GM19328 (cell line): ENCODE data around the gene ZNF737.
A peak's percentile ranks its signal among the peaks of the same experiment; 100 is the strongest.
"Not testable (repeated sequence)": the region's sequence is repeated elsewhere in the genome, so short reads cannot be mapped to it uniquely, and the experiment has no call there.

Experiments
- ATAC-seq: cut with Tn5 transposase; IDR thresholded peaks from one replicate; pipeline ENCODE4 v1.9.1; 2021; ENCODE audit warnings: mild to moderate bottlenecking, moderate library complexity; ENCODE audit not compliant: unreplicated experiment

Gene ZNF737

DNA sequence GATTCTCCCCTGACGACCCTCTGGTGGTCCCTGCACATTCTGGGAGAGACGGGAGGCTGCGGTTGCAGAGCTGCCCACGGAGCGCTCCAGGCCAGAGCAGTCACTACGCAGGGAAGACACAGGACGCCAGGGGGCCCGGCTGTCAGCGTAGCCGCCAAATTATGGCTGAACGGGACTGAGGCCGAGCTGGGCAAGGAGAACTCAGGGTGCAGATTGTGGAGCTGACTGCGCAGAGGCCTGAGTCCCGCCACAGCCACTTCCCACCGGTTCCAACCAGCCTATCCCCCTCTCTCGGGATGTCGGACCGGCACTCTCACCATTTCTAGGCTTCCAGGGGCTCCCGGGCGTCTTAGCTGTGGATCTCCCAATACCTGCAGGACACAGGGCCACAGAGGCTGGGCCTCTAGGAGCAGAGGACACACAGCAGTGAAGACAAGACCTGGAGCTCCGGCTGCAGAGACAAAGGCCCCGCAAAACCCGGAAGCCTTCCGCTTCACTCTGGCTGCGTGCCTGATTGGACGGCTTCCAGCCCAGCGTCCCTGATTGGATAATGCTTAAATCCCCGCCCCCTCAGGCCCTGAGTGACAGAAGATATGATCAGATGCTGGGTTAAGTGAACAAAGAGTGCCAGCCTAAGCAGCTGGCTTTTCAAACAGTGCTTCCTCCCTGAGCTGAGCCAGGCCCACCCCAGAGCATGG is at the start of gene ZNF737:
ZNF737 (minus strand) TSS at position 461 of the 698 bp plus-strand sequence; CDS start at position 320, 141 bp downstream.
- peak; percentile 73 for ATAC-seq

DNA sequence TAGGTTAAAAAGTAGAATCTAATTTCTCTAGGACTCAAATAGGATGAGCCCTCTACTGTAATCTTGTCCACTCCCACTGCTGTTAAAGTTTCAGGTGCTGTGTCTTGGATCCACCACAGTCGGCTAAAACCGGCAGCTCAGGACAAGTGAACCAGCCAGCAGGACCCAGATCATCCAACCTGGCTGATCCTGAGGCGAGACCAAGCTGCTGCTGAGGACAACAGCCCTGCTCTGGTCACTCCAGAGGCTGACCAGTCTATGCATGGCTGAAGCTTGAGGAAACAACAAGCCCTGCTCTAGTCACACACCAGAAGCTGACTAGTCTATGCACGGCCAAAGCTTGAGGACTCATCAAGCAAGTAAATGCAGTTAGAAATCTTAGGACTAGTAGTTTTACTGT is 49.4 kb upstream of the ZNF737 start:
- not testable (repeated sequence) for ATAC-seq

DNA sequence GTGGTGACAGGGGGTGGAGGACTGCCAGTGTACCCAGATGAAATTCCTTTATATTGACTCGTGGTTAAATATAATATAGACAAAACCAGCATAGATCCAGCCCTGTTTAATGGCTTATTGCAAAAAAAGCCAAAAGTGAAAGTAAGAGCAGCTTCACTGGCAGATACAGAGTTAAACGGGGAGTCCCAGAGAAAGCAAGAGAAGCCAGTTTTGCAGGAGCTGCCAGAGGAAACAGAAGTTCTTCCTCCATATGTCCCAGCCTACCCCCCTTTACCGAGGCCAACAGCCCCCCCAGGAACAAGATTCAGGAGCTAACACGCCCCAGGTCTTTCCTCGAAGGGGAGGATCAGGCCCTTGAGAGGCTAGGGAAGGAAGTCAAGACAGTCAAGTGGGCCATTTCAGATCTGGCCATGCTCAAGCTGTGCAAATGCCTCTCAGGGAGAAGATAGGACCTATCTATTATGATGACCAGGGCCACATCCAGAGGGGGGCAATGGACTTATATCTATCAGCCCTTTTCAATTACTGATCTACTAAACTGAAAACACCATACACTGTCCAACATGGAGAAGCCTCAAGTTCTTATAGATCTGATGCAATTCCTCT is 47.2 kb upstream of the ZNF737 start:
- ATAC-seq = no peak

DNA sequence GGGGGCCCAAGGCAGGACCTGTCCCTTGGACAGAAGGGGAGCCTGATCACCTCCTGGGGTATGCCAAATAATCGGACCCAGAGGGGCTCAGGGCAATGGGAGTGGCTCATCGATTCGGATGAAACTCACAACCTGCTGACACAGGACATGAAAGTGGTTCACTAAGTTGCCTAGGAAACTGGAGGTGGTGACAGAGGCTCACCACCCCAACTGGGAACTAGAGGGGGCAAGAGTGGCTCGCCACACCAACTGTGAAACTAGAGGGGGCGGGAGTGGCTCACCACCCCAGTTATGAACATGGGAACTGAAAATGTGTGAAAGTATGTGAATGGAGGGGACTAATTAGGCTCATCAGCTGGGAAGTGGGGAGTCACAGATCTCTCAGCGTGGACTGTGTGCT is 46.3 kb upstream of the ZNF737 start:
- no peak for ATAC-seq

DNA sequence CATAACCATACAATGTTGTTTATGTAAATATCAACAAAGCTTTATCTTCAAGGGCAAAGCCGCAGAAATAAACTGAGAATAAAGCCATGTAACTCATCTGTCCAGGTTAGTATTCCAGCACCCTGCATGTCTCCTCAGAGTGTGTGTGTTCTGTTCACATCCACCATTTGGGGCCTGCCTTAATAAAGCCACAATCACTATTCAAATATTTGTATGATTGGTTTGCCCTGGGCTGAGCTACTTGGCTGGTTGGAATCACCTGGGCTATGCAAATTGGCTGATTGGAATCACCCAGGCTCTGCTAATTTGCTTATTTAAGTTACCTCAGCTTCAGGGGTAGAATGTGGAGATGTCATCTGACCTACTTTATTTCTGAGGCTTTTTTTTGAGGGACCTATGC is 42.4 kb upstream of the ZNF737 start:
- ATAC-seq = no peak

DNA sequence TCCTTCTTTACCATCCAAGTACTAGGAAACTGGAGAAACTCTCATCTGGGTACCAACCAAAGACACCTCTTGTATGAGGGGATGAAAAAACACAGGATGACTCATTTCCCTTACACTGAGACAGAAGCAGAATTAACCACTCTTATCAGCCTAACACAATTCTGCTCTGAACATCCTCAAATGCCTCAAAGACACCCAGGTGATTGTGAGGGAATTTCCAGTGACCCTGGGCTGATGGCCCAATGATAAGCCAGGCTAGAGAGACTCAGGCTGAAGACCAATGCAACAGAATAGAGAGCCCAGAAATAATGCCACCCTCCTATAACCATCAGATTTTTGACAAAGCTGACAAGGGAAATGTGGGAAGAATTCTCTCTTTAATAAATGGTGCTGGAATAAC is 7.0 kb downstream of the ZNF737 start:
- ATAC-seq = no peak

DNA sequence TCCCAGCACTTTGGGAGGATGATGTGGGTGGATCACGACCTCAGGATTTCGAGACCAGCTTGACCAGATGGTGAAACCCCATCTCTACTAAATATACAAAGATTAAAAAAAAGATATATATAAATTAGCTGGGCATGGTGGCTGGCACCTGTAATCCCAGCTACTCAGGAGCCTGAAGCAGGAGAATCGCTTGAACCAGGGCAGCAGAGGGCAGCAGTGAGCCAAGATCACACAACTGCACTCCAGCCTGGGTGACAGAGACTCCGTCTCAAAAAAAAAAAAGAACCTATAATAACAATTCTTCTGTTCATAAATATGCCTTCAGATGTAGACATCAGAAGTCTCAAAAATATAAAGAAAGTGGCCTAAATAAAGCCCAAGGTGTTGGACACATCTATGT is 7.6 kb downstream of the ZNF737 start:
- ATAC-seq = no peak

DNA sequence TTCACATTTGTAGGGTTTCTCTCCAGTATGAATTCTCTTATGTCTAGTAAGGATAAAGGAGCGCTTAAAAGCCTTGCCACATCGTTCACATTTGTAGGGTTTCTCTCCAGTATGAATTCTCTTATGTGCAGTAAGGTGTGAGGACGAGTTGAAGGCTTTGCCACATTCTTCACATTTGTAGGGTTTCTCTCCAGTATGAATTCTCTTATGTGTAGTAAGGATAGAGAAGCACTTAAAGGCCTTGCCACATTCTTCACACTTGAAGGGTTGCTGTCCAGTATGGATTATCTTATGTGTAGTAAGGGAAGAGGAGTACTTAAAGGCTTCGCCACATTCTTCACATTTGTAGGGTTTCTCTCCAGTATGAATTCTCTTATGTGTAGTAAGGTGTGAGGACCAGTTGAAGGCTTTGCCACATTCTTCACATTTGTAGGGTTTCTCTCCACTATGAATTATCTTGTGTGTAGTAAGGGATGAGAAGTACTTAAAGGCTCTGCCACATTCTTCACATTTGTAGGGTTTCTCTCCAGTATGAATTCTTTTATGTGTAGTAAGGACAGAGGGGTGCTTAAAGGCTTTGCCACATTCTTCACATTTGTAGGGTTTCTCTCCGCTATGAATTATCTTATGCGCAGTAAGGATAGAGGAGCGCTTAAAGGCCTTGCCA is 20.8 kb downstream of the ZNF737 start:
- ATAC-seq = not testable (repeated sequence)

DNA sequence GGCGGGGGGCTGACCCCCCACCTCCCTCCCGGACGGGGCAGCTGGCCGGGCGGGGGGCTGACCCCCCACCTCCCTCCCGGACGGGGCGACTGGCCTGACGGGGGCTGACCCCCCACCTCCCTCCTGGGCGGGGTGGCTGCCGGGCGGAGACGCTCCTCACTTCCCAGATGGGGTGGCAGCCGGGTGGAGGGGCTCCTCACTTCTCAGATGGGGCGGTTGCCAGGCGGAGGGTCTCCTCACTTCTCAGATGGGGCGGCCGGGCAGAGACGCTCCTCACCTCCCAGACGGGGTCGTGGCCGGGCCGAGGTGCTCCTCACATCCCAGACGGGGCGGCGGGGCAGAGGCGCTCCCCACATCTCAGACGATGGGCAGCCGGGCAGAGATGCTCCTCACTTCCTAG is 35.3 kb downstream of the ZNF737 start:
- not testable (repeated sequence) for ATAC-seq

DNA sequence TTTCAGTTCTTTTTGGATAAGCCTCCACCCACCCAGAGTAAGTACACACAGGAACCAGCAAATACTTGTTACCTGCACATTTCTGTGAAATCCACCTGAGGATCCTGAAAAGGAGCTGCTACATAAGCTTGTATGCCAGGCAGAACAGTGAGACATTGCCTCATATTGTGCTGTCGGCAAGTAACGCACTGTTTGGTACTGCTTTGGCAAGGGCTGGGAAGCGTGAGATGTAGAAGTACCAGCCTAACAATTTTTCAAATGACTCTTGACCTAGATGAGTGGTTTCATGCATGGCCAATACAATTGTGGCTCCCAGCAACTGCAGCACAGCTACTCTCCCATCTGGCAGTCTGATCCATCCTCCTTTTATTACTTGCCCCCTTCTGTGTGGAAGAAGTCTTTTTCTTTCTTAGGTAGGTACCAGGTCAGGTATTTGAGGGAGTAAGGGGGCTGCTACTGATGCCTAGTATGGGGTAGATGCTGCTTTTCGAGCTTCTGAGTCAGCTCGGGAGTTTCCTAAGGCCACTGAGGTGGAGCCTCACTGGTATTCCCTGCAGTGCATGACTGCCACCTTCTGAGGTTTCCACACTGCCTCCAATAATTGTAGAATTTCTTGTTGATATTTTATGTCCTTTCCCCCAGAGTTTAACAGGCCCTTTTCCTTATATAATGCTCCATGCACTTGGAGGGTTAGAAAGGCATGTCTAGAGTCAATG is 52.2 kb downstream of the ZNF737 start:
- ATAC-seq = no peak

DNA sequence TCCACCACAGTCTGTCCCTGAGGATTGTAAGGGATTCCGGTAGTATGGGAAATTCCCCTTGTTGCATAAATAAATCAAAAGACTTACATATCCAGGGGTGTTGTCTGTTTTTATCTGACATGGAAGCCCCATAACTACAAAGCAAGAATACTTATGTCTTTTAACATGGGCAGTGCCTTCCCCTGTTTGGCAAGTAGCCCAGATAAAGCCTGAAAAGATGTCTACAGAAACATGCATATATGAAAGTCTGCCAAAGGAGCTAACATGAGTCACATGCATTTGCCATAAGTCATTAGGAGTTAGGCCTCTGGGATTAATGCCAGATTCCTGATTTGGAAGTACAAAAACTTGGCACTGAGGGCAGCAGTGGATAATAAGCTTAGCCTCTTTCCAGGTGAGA is 62.1 kb downstream of the ZNF737 start:
- no peak for ATAC-seq
